Neural cell (in vitro differentiated cells): Measurements from ENCODE around the gene HIC1. TPM values are rescaled to one million over a fixed set of nuclear protein-coding genes. Genes with fewer than 3 reads are reported as not detected.

Source experiments
- H2AFZ ChIP-seq: fragments of 200-600, 300-800 bp; sonication (generic), shearing (Covaris generic); 2 replicates; pipeline ENCODE4 v1.6.0; 2014; ENCODE audit warnings: low read depth, mild to moderate bottlenecking, antibody characterized with exemption, low read length, moderate library complexity
- H3F3A ChIP-seq: fragments of 200-600 bp; shearing (Covaris generic); 2 replicates; pipeline ENCODE4 v1.6.1; 2016; ENCODE audit warnings: mild to moderate bottlenecking, moderate library complexity, mixed read lengths, antibody characterized with exemption, low read length; ENCODE audit not compliant: insufficient read depth, poor library complexity, severe bottlenecking
- H3K27ac ChIP-seq: fragments of 200-600, 300-800 bp; sonication (generic), shearing (Covaris generic); 2 replicates; pipeline ENCODE4 v1.5.1; 2014; ENCODE audit warnings: mild to moderate bottlenecking, low read length, moderate library complexity
- H3K27me3 ChIP-seq: fragments of 300-800, 200-600 bp; sonication (generic), shearing (Covaris generic); 2 replicates; pipeline ENCODE4 v1.6.0; 2014; ENCODE audit warnings: mild to moderate bottlenecking, low read depth, low read length, moderate library complexity; ENCODE audit not compliant: insufficient read depth
- H3K36me3 ChIP-seq: fragments of 300-800, 200-600 bp; sonication (generic), shearing (Covaris generic); 2 replicates; pipeline ENCODE4 v1.5.1; 2014; ENCODE audit warnings: mild to moderate bottlenecking, antibody characterized with exemption, low read length, moderate library complexity; ENCODE audit not compliant: insufficient read depth
- H3K4me2 ChIP-seq: fragments of 300-800, 200-600 bp; sonication (generic), shearing (Covaris generic); 2 replicates; pipeline ENCODE4 v1.6.0; 2014; ENCODE audit warnings: mild to moderate bottlenecking, low read length
- H3K4me3 ChIP-seq: fragments of 300-800, 200-600 bp; sonication (generic), shearing (Covaris generic); 2 replicates; pipeline ENCODE4 v1.5.1; 2014; ENCODE audit warnings: mild to moderate bottlenecking, low read length, moderate library complexity
- H3K79me2 ChIP-seq: fragments of 200-600 bp; shearing (Covaris generic); replicated peaks from 2 replicates; pipeline ENCODE4 v1.6.0; 2014; ENCODE audit warnings: mild to moderate bottlenecking, low read length, moderate library complexity; ENCODE audit not compliant: insufficient read depth
- H3K9ac ChIP-seq: fragments of 300-800, 200-600 bp; sonication (generic), shearing (Covaris generic); 2 replicates; pipeline ENCODE4 v1.6.1; 2016; ENCODE audit warnings: mild to moderate bottlenecking, low read length, mixed read lengths
- H3K9me2 ChIP-seq: fragments of 200-600 bp; shearing (Covaris generic); 2 replicates; pipeline ENCODE4 v1.6.1; 2016; ENCODE audit warnings: mild to moderate bottlenecking, low read length, mixed read lengths; ENCODE audit not compliant: insufficient read depth
- H3K9me3 ChIP-seq: fragments of 200-600, 300-800 bp; sonication (generic), shearing (Covaris generic); 2 replicates; pipeline ENCODE4 v1.6.1; 2016; ENCODE audit warnings: mild to moderate bottlenecking, mixed run types, low read length, moderate library complexity, mixed read lengths
- H4K20me1 ChIP-seq: fragments of 200-600 bp; shearing (Covaris generic); 2 replicates; pipeline ENCODE4 v1.6.1; 2016; ENCODE audit warnings: mild to moderate bottlenecking, mixed run types; ENCODE audit not compliant: insufficient read depth
- CTCF ChIP-seq: fragments of 450-650 bp; IDR thresholded peaks from 2 replicates; pipeline ENCODE4 v1.5.1; 2014; ENCODE audit warnings: antibody characterized with exemption, mild to moderate bottlenecking, moderate library complexity; ENCODE audit not compliant: poor library complexity, severe bottlenecking
- EP300 ChIP-seq: fragments of 450-650 bp; conservative IDR thresholded peaks from 2 replicates; pipeline ENCODE4 v1.6.1; 2014; ENCODE audit warnings: antibody characterized with exemption, mild to moderate bottlenecking, moderate library complexity; ENCODE audit not compliant: poor library complexity, severe bottlenecking
- EZH2 ChIP-seq: fragments of 200-600, 300-800 bp; shearing (Covaris generic), sonication (generic); IDR thresholded peaks from 2 replicates; pipeline ENCODE4 v1.6.1; 2014; ENCODE audit warnings: antibody characterized with exemption, low read length, borderline replicate concordance, mild to moderate bottlenecking; ENCODE audit not compliant: insufficient read depth, poor library complexity, severe bottlenecking
- MXI1 ChIP-seq: fragments of 450-650 bp; conservative IDR thresholded peaks from 2 replicates; pipeline ENCODE4 v1.6.1; 2014; ENCODE audit warnings: antibody characterized with exemption, mild to moderate bottlenecking; ENCODE audit not compliant: poor library complexity, severe bottlenecking
- POLR2AphosphoS5 ChIP-seq: IDR thresholded peaks from 2 replicates; pipeline ENCODE4 v1.6.1; 2012
- RAD21 ChIP-seq: fragments of 450-650 bp; conservative IDR thresholded peaks from 2 replicates; pipeline ENCODE4 v1.6.1; 2014; ENCODE audit warnings: antibody characterized with exemption, mild to moderate bottlenecking, moderate library complexity
- REST ChIP-seq: IDR thresholded peaks from 2 replicates; pipeline ENCODE4 v1.6.1; 2012; ENCODE audit warnings: borderline replicate concordance
- SMC3 ChIP-seq: fragments of 450-650 bp; conservative IDR thresholded peaks from 2 replicates; pipeline ENCODE4 v1.6.1; 2014; ENCODE audit warnings: antibody characterized with exemption, mild to moderate bottlenecking, moderate library complexity; ENCODE audit not compliant: poor library complexity
- TAF1 ChIP-seq: IDR thresholded peaks from 2 replicates; pipeline ENCODE4 v1.6.1; 2012; ENCODE audit warnings: low read depth
- polyA plus RNA-seq: library from polyadenylated mRNA; depleted of rRNA; stranded (reverse); fragments of >200 nt; gene quantifications from 2 replicates; pipeline ENCODE4 v1.2.3, GENCODE V29; 2014

HIC1 gene
- polyA plus RNA-seq, 1 donor from 2014 or later, result 2.8 TPM

DNA sequence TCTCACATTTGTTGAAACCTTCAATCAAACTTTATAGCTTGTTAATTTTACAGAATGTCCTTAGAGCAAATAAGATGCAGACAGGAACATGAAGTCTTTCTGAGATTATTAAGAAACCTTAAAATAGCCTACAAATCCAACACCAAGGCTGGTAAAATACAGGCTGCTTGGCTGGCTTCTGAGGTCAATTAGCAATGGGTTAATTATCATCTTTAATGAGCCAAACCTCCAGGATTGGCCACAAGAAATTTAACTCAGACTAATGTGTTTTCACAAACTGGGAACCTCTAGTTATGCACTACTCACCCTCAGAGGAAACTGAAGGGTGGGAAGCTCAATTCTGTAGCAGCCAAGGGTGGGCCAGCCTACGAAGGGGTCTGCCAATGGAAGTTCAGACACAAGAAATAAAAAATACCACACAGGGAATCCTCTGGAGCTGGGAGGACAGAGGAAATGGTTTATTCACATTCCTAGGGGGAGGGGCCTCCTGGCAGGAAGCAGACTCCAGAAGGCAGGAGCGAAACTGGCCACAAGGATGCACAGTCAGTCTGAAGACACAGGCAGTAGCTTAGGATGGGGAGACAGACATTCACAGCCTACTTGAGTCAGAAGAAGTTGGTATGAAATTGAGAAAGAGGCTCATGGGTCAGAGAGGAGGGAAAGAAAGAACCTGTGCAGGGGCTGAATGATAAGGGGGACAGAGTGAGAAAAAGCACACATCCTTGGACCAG, 36.1 kb downstream of the HIC1 start:
- H3K36me3 ChIP-seq, result no peaks in the 10 kb centered on the region
- H3K4me2 ChIP-seq, result no peak overlapping the region
- no peak overlapping the region for H2AFZ ChIP-seq
- H3K4me3 ChIP-seq, result no peak overlapping the region
- no peaks in the 10 kb centered on the region for H3K79me2 ChIP-seq
- H3K27ac ChIP-seq, result no peak overlapping the region
- no peaks in the 10 kb centered on the region for H4K20me1 ChIP-seq
- H3F3A ChIP-seq, result no peaks in the 10 kb centered on the region
- no peaks in the 10 kb centered on the region for H3K9me2 ChIP-seq
- H3K9me3 ChIP-seq, result no peaks in the 10 kb centered on the region
- H3K9ac ChIP-seq, result no peak overlapping the region
- TF ChIP-seq REST (no peak), EP300 (no peak), RAD21 (no peak), CTCF (no peak), MXI1 (no peak), POLR2AphosphoS5 (no peak), SMC3 (no peak)
- no peaks in the 10 kb centered on the region for H3K27me3 ChIP-seq

- H3K79me2 ChIP-seq, result no peaks in the 10 kb centered on the region
- H3K9ac ChIP-seq, result no peak overlapping the region
- H3K9me3 ChIP-seq, result no peaks in the 10 kb centered on the region
- TF ChIP-seq CTCF, result no peak
- TF ChIP-seq EZH2, result no peak
- no peak for TF ChIP-seq TAF1
- TF ChIP-seq SMC3, result no peak
- TF ChIP-seq EP300, result no peak
- H3F3A ChIP-seq, result no peaks in the 10 kb centered on the region
- H3K4me2 ChIP-seq, result no peak overlapping the region
- H2AFZ ChIP-seq, result no peak overlapping the region
- no peak overlapping the region for H3K27ac ChIP-seq
- H3K36me3 ChIP-seq, result no peaks in the 10 kb centered on the region
- no peak overlapping the region for H3K4me3 ChIP-seq
- H4K20me1 ChIP-seq, result no peaks in the 10 kb centered on the region
- no peaks in the 10 kb centered on the region for H3K9me2 ChIP-seq
- H3K27me3 ChIP-seq, result no peaks in the 10 kb centered on the region
These were observed 37.4 kb downstream of the HIC1 start for GRCh38 chr17:2092253-2092652.
